Measurements from ENCODE around the gene TEDC1. TPM values are rescaled to one million over a fixed set of nuclear protein-coding genes. Genes with fewer than 3 reads are reported as not detected.

TEDC1 gene
- total RNA-seq, 2 donors from 2014 or later, result 3.5 to 3.9 TPM

DNA sequence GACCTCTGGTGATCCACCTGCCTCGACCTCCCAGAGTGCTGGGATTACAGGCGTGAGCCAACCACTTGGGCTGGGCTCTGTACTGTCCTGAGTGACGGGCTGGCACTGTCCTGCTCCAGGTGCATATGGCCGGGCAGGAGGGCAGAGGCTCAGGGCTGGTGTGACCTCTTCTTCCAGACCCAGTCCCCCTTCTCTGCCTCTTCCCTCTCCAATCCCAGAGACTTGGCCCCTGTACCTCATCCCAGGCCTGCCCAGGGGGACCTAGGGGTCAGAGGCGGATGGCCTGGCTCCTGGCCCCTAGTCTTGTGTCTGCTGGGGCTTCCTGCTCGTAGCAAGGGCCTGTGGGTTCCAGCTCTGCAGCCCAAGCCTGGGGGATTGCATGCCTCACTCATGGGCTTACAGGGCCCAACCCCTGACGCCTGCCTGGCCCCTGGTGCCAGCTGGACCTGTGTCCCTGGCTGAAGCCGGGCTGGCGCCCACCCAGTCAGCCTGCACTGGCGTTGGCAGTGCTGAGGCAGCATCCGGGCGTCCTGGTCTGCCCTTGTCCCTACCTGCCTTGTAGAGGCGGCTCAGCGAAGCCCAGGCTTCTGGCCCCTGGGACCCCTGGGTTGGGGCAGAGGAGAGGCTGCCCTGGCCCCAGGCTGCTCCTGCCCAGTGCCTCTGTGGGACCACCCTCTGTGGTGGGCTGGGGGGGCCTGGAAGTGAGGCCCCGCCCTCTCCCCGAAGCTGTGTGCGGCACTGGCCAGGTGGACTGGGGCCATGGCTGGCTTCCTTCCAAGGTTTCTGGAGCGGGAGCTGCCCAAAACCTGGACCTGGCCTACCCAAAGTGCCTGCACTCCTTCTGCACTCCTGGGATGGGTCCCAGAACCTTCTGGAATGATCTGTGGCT, 4.3 kb downstream of the TEDC1 start:
- H3K4me3 ChIP-seq, result no peak overlapping the region
- TF ChIP-seq, protein P1, sequence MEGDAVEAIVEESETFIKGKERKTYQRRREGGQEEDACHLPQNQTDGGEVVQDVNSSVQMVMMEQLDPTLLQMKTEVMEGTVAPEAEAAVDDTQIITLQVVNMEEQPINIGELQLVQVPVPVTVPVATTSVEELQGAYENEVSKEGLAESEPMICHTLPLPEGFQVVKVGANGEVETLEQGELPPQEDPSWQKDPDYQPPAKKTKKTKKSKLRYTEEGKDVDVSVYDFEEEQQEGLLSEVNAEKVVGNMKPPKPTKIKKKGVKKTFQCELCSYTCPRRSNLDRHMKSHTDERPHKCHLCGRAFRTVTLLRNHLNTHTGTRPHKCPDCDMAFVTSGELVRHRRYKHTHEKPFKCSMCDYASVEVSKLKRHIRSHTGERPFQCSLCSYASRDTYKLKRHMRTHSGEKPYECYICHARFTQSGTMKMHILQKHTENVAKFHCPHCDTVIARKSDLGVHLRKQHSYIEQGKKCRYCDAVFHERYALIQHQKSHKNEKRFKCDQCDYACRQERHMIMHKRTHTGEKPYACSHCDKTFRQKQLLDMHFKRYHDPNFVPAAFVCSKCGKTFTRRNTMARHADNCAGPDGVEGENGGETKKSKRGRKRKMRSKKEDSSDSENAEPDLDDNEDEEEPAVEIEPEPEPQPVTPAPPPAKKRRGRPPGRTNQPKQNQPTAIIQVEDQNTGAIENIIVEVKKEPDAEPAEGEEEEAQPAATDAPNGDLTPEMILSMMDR (IDR thresholded peaks at IDR 0.05), result no peak

DNA sequence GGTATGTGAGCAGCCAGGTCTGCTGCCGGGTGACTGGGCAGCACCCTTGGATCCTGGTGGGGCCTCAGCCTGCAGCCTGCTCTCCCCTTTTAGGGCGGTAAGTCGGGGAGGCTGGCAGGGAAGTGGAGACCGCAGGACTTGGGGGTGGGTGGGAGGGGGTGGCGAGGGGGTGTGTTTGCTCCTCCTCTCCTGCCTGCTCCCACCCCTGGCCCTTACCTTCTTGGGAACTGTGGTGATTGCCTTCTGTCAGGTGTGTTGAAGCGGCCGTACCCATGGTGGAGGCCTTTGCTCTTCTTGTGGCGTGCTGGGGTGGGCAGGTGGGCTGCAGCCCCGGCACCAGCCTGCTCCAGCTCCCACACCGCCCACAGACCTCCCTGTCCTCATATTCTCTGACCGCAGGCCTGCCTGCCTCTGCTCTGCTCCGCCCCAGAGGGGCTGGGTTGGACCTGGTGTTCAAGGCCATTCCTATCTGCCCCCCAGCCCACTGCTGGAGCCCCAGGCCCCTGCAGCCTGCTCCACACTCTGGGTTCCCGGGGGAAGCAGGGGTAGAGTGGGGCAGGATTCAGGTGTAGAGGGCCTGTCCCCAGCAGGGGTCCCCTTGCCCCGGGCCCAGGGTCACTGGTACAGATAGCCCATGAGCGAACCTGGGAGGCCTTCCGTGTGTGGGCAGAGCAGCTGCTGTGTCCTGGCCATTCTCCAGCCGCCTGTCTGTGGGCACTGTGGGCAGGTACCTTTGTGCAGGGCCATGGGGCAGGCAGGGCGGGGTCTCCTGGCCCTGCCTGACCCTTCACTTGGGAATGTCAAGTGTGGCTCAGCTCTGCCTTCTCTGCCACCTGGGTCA, 5.2 kb downstream of the TEDC1 start:
- Histone ChIP-seq H3K27me3 (no peaks in the 10 kb centered on the region), H3K4me3 (no peak overlapping the region), H3K36me3 (no peaks in the 10 kb centered on the region), H3K27ac (no peak overlapping the region), H3K4me1 (peaks cover 0 to 11% of the 10 kb centered on the region in 2 donors), H3K9me3 (no peaks in the 10 kb centered on the region)
- TF ChIP-seq, protein P1 (IDR thresholded peaks at IDR 0.05), result no peak
- no peak for DNase-seq (ENCODE audit: low spot score)

More for the DNA sequence above, 4.3 kb downstream of the TEDC1 start:
- Histone ChIP-seq H3K4me1 (peaks cover 0 to 11% of the 10 kb centered on the region in 2 donors), H3K27ac (no peak overlapping the region), H3K9me3 (no peaks in the 10 kb centered on the region), H3K27me3 (no peaks in the 10 kb centered on the region), H3K36me3 (no peaks in the 10 kb centered on the region)
- no peak for DNase-seq (ENCODE audit: low spot score)

DNA sequence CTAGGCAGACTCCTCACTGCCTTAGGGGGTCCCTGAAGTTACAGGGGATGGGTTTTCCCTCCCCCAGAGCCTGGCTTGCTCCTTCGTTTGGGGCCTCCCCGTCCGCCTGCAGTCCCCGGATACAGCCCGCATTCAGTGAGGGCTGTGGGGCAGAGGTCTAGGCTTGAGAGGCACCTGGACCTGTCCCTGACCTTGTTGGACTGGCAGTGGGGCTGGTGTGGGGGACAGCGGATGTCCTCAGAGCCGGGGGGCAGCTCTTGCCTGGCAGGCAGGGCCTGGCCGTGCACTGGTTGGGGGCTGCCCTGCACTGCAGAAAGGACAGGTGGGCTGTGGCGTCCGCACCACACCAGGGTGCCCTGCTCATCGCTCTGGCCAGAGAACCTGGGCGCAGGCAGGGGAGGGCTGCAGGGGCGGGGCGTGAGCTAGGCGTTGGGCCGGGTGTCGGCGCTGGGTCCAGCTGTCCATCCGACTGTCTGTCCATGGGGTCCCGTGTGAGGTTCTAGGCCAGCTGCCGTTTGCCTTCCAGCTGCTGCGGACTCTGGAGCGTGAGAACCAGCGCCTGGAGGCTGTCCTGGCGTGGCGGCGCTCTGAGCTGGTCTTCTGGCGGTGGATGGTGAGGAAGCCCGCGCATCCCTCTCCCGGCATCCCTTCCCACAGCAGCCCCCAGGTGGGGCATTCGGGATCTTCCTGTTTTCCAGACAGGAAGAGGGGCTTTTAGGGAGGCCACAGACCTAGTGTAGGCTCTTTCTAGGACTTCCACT, 6.0 kb downstream of the TEDC1 start:
- Histone ChIP-seq H3K27ac (no peak overlapping the region), H3K4me1 (peaks cover 0 to 4% of the 10 kb centered on the region in 2 donors), H3K9me3 (no peaks in the 10 kb centered on the region), H3K36me3 (no peaks in the 10 kb centered on the region), H3K27me3 (no peaks in the 10 kb centered on the region), H3K4me3 (no peak overlapping the region)
- no peak for DNase-seq (ENCODE audit: low spot score)
- TF ChIP-seq, protein P1 (IDR thresholded peaks at IDR 0.05), result no peak

DNA sequence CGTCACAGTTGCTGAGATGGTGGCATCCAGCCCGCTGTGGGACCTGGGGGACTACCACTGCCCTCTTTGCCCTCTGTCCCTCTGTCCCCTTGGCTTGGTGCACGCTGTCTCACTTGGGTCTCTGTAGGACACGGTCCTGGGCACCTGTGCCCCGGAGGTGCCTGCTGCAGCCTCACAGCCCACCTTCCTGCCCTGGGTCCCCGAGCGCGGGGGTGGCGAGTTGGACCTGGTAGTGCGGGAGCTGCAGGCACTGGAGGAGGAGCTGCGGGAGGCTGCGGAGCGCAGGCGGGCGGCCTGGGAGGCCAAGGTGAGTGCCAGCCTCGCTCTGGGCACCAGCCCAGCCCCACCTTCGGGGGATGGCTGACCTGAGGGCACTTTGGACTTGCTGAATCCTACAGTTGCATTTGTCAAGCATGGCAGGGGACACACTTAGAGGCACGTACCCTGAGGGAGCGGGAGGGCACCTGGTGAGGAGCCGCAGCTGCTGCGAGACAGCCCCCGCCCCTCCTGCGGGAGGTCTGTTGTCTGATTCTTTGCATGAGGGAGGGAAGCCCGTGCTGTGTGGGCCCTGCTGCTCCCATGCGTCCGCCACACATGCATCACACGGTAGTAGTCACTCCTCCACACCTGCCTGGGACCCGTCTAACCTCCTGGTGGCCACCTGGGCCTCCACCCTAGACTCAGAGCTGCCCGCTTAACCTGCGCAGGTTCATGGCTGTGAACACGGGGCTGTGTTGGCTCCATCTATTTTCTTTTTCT, 6.8 kb downstream of the TEDC1 start:
- H3K27ac ChIP-seq, result no peak overlapping the region
- TF ChIP-seq, protein P1 (IDR thresholded peaks at IDR 0.05), result no peak
- H3K9me3 ChIP-seq, result no peaks in the 10 kb centered on the region
- no peak overlapping the region for H3K4me3 ChIP-seq
- H3K36me3 ChIP-seq, result no peaks in the 10 kb centered on the region
- H3K27me3 ChIP-seq, result no peaks in the 10 kb centered on the region
- no peak for DNase-seq (ENCODE audit: low spot score)
- no peaks in the 10 kb centered on the region for H3K4me1 ChIP-seq

Measured in right atrium auricular region (tissue), 2 donors.